Measurements from ENCODE around the gene CHID1.

CHID1 gene

GRCh38 chr11:911031-911889 lies 650 bp upstream of the CHID1 start:
- FAIRE-seq (no peak), DNase-seq (ENCODE audit: insufficient read length, low spot score) (peak; percentile 53)

GRCh38 chr11:910044-910588 lies 494 bp downstream of the CHID1 start:
- FAIRE-seq (no peak), DNase-seq (ENCODE audit: insufficient read length, low spot score) (no peak)

- DNase-seq (ENCODE audit: insufficient read length, low spot score) (no peak), FAIRE-seq (no peak)
These were observed 1.2 kb downstream of the CHID1 start for GRCh38 chr11:909406-909805.

- DNase-seq (ENCODE audit: insufficient read length, low spot score) (no peak), FAIRE-seq (no peak)
These were observed 2.3 kb downstream of the CHID1 start for GRCh38 chr11:908273-908672.

GRCh38 chr11:907668-908067 lies 2.9 kb downstream of the CHID1 start:
- DNase-seq (ENCODE audit: insufficient read length, low spot score) (no peak), FAIRE-seq (no peak)

GRCh38 chr11:905952-906351 lies 4.7 kb downstream of the CHID1 start:
- FAIRE-seq: no peak
- no peak for DNase-seq (ENCODE audit: insufficient read length, low spot score)

- no peak for DNase-seq (ENCODE audit: insufficient read length, low spot score)
- FAIRE-seq: no peak
These were observed 6.2 kb downstream of the CHID1 start for GRCh38 chr11:904380-904779.

- FAIRE-seq: no peak
These were observed 9.1 kb downstream of the CHID1 start for GRCh38 chr11:901452-902061.

GRCh38 chr11:900545-900944 lies 10.1 kb downstream of the CHID1 start:
- DNase-seq (ENCODE audit: insufficient read length, low spot score) (no peak), FAIRE-seq (no peak)

More at GRCh38 chr11:901452-902061, 9.1 kb downstream of the CHID1 start:
- no peak for DNase-seq (ENCODE audit: insufficient read length, low spot score)

GRCh38 chr11:899724-900123 lies 10.9 kb downstream of the CHID1 start:
- no peak for DNase-seq (ENCODE audit: insufficient read length, low spot score)
- FAIRE-seq: no peak

- DNase-seq (ENCODE audit: insufficient read length, low spot score) (no peak), FAIRE-seq (no peak)
These were observed 11.9 kb downstream of the CHID1 start for GRCh38 chr11:898540-899190.

GRCh38 chr11:898143-898511 lies 12.5 kb downstream of the CHID1 start:
- DNase-seq (ENCODE audit: insufficient read length, low spot score) (no peak), FAIRE-seq (no peak)

GRCh38 chr11:897253-898142 lies 13.1 kb downstream of the CHID1 start:
- FAIRE-seq: no peak
- no peak for DNase-seq (ENCODE audit: insufficient read length, low spot score)

- DNase-seq (ENCODE audit: insufficient read length, low spot score): no peak
- no peak for FAIRE-seq
These were observed 15.1 kb downstream of the CHID1 start for GRCh38 chr11:895331-896110.

- no peak for FAIRE-seq
- no peak for DNase-seq (ENCODE audit: insufficient read length, low spot score)
These were observed 15.9 kb downstream of the CHID1 start for GRCh38 chr11:894575-895201.

- DNase-seq (ENCODE audit: insufficient read length, low spot score) (no peak), FAIRE-seq (no peak)
These were observed 17.5 kb downstream of the CHID1 start for GRCh38 chr11:893008-893654.

GRCh38 chr11:890794-891540 lies 19.6 kb downstream of the CHID1 start:
- no peak for FAIRE-seq
- no peak for DNase-seq (ENCODE audit: insufficient read length, low spot score)
